ENCODE measurements around the gene MICAL2. TPM values are rescaled to one million over a fixed set of nuclear protein-coding genes. Genes with fewer than 3 reads are reported as not detected.

Gene MICAL2
- total RNA-seq, 1 experiment from 2014 or later, result 37.4 TPM

- TF ChIP-seq CTCF (IDR thresholded peaks at IDR 0.05 in 2 of 3, conservative IDR thresholded peaks at IDR 0.05 in 1 of 3; ENCODE audit: borderline replicate concordance in 1 of 3, insufficient read depth in 1 of 3, low read depth in 2 of 3, low read length in 2 of 3), result no peak
- TF ChIP-seq ZFX (IDR thresholded peaks at IDR 0.05), result no peak
- TF ChIP-seq SIN3A (IDR thresholded peaks at IDR 0.05; ENCODE audit: low read depth), result no peak
These were observed 123.2 kb downstream of the MICAL2 start (continued) for GRCh38 chr11:12233602-12233925.

GRCh38 chr11:12234221-12234620, 123.8 kb downstream of the MICAL2 start:
- H3K4me2 ChIP-seq (ENCODE audit: low read length), result no peak overlapping the region
- no peak overlapping the region for H3K27ac ChIP-seq (ENCODE audit: low read depth, low read length)
- RAD21 ChIA-PET (ENCODE audit: low non-redundant PET in 1 of 2, low total read pairs in 2 of 2, uncharacterized antibody in 2 of 2, unreplicated experiment in 2 of 2), result no interaction called here
- ATAC-seq, result no peak
- CTCF ChIA-PET, result no interaction called here
- intact Hi-C loops (cut with micrococcal nuclease), result loop anchor here (10.0 kb wide), 1 partner anchor 149 kb away; no protein-coding TSS in a partner anchor
- TF ChIP-seq EGR1 (IDR thresholded peaks at IDR 0.05; ENCODE audit: low read depth) (no peak), CTCF (IDR thresholded peaks at IDR 0.05 in 2 of 3, conservative IDR thresholded peaks at IDR 0.05 in 1 of 3; ENCODE audit: borderline replicate concordance in 1 of 3, insufficient read depth in 1 of 3, low read depth in 2 of 3, low read length in 2 of 3) (no peak), SIN3A (IDR thresholded peaks at IDR 0.05; ENCODE audit: low read depth) (no peak), ZBTB33 (IDR thresholded peaks at IDR 0.05; ENCODE audit: extremely low read depth, insufficient replicate concordance, low read length) (no peak), ELF1 (IDR thresholded peaks at IDR 0.05; ENCODE audit: borderline replicate concordance, low read depth) (no peak), SRF (IDR thresholded peaks at IDR 0.05; ENCODE audit: low read depth) (no peak), EZH2 (IDR thresholded peaks at IDR 0.05) (no peak), REST (IDR thresholded peaks at IDR 0.05; ENCODE audit: low read depth) (no peak), ZNF274 (IDR thresholded peaks at IDR 0.05; ENCODE audit: low read depth, low read length) (no peak), ZFX (IDR thresholded peaks at IDR 0.05) (no peak), POLR2AphosphoS5 (IDR thresholded peaks at IDR 0.05; ENCODE audit: low read depth, low read length) (no peak), CEBPB (IDR thresholded peaks at IDR 0.05; ENCODE audit: low read depth) (no peak)
- 0 out of 4 replicates have a peak, but pooled peaks cover 0 to 5% of the 10 kb centered on the region in 2 experiments for H3K36me3 ChIP-seq (ENCODE audit: control insufficient read depth in 1 of 2, insufficient read depth in 2 of 2, low read length in 2 of 2)
- H3K9me2 ChIP-seq (ENCODE audit: insufficient read depth), result no peaks in the 10 kb centered on the region
- DNase-seq (ENCODE audit: low read depth, low spot score), result no peak
- no peak overlapping the region for H3K4me3 ChIP-seq (replicated peaks in 1 of 2; ENCODE audit: low read depth in 1 of 2, low read length in 2 of 2)
- H2AFZ ChIP-seq (ENCODE audit: low read depth, low read length, poor library complexity, severe bottlenecking), result no peak overlapping the region
- no TSS peak for BruUV-seq (replicated peaks)
- H4K20me1 ChIP-seq (ENCODE audit: insufficient read depth), result no peaks in the 10 kb centered on the region
- POLR2A ChIA-PET, result no interaction called here
- H3K79me2 ChIP-seq (ENCODE audit: insufficient read depth, low read length), result no peaks in the 10 kb centered on the region
- H3K9me3 ChIP-seq (ENCODE audit: control insufficient read depth in 1 of 2, insufficient read depth in 1 of 2, low read depth in 1 of 2, low read length in 2 of 2), result no peaks in the 10 kb centered on the region
- H3K9ac ChIP-seq (ENCODE audit: low read length), result no peak overlapping the region
- no peaks in the 10 kb centered on the region for H3K27me3 ChIP-seq (ENCODE audit: insufficient read depth, low read length)
- peaks cover 4 to 17% of the 10 kb centered on the region in 2 experiments; a peak in 3 of 4 replicates for H3K4me1 ChIP-seq (ENCODE audit: control insufficient read depth in 1 of 2, insufficient read depth in 2 of 2, low read length in 2 of 2)

Measured in HCT116 (cell line).